HepG2 (cell line): ENCODE results near the gene PHAX. TPM values are rescaled to one million over a fixed set of nuclear protein-coding genes. Genes with fewer than 3 reads are reported as not detected.

Experiments
- ARID2 ChIP-seq: sonication (generic); formaldehyde crosslinking; IDR thresholded peaks from 2 replicates; pipeline ENCODE4 v1.8.1; 2022; ENCODE audit warnings: mild to moderate bottlenecking, missing genetic modification reagents, borderline replicate concordance
- ATAD3A ChIP-seq: sonication (generic); formaldehyde crosslinking; IDR thresholded peaks from 2 replicates; pipeline ENCODE4 v1.4.0; 2020; ENCODE audit warnings: missing genetic modification reagents
- CREB1 ChIP-seq, 2 experiments: fragments of 450-650 bp in 1 of 2; IDR thresholded peaks; 2 replicates each; pipeline ENCODE4 v1.6.1; 2016 to 2017; ENCODE audit warnings: control low read depth in 1 of 2, mild to moderate bottlenecking in 1 of 2, missing compliant biosample characterization in 1 of 2, missing genetic modification characterization in 1 of 2
- FLYWCH1 ChIP-seq: sonication (generic); formaldehyde crosslinking; IDR thresholded peaks from 2 replicates; pipeline ENCODE4 v1.8.1; 2023; ENCODE audit warnings: mild to moderate bottlenecking, missing genetic modification reagents
- ISX ChIP-seq: sonication (generic); formaldehyde crosslinking; conservative IDR thresholded peaks from 2 replicates; pipeline ENCODE4 v1.5.0; 2020; ENCODE audit warnings: missing genetic modification reagents
- KDM2A ChIP-seq: sonication (generic); formaldehyde crosslinking; IDR thresholded peaks from 2 replicates; pipeline ENCODE4 v1.4.0; 2020; ENCODE audit warnings: low read depth, missing genetic modification reagents, borderline replicate concordance
- MAZ ChIP-seq, 2 experiments: sonication (generic) in 1 of 2; formaldehyde crosslinking in 1 of 2; IDR thresholded peaks; 2 replicates each; pipeline versions ENCODE4 v1.5.0 to v1.6.1; 2012 to 2020; ENCODE audit warnings: low read depth in 2 of 2, mild to moderate bottlenecking in 2 of 2, borderline replicate concordance in 1 of 2, improper control_type of control experiment in 1 of 2, low read length in 1 of 2, missing genetic modification reagents in 1 of 2, moderate library complexity in 1 of 2
- MTA1 ChIP-seq: sonication (generic); formaldehyde crosslinking; IDR thresholded peaks from 2 replicates; pipeline ENCODE4 v1.4.0; 2020; ENCODE audit warnings: missing genetic modification reagents, mild to moderate bottlenecking, borderline replicate concordance
- PRDM15 ChIP-seq: sonication (generic); formaldehyde crosslinking; IDR thresholded peaks from 2 replicates; pipeline ENCODE4 v1.4.0; 2020; ENCODE audit warnings: missing genetic modification reagents
- PRMT3 ChIP-seq: sonication (generic); formaldehyde crosslinking; IDR thresholded peaks from 2 replicates; pipeline ENCODE4 v1.8.1; 2022; ENCODE audit warnings: low read depth, mild to moderate bottlenecking, moderate library complexity, missing genetic modification reagents, borderline replicate concordance
- SRF ChIP-seq: IDR thresholded peaks from 2 replicates; pipeline ENCODE4 v1.6.1; 2011; ENCODE audit warnings: mild to moderate bottlenecking, low read depth, low read length, moderate library complexity
- TMF1 ChIP-seq: sonication (generic); formaldehyde crosslinking; IDR thresholded peaks from 2 replicates; pipeline ENCODE4 v1.8.1; 2022; ENCODE audit warnings: low read depth, missing genetic modification reagents
- ZBTB39 ChIP-seq: sonication (generic); formaldehyde crosslinking; IDR thresholded peaks from 2 replicates; pipeline ENCODE4 v1.5.0; 2020; ENCODE audit warnings: missing genetic modification reagents
- ZNF207 ChIP-seq: fragments of 450-650 bp; IDR thresholded peaks from 2 replicates; pipeline ENCODE4 v1.6.1; 2016; ENCODE audit warnings: antibody characterized with exemption, borderline replicate concordance
- ZNF3 ChIP-seq: IDR thresholded peaks from 2 replicates; pipeline ENCODE4 v1.7.0; 2017; ENCODE audit warnings: inconsistent platforms
- ZNF460 ChIP-seq: sonication (generic); formaldehyde crosslinking; IDR thresholded peaks from 2 replicates; pipeline ENCODE4 v1.5.1; 2020; ENCODE audit warnings: missing genetic modification reagents, mild to moderate bottlenecking, borderline replicate concordance
- ZNF687 ChIP-seq: sonication (generic); formaldehyde crosslinking; IDR thresholded peaks from 2 replicates; pipeline ENCODE4 v1.5.1; 2020; ENCODE audit warnings: mild to moderate bottlenecking, missing genetic modification reagents, moderate library complexity
- ZNF746 ChIP-seq: sonication (generic); formaldehyde crosslinking; IDR thresholded peaks from 2 replicates; pipeline ENCODE4 v1.8.0; 2022; ENCODE audit warnings: mild to moderate bottlenecking, missing genetic modification reagents
- polyA plus RNA-seq, 8 experiments: library from polyadenylated mRNA; depleted of rRNA in 3 of 8; stranded (reverse) in 7 of 8; unstranded in 1 of 8; fragments of >200 nt; fragmentation: Illumina TruSeq in 4 of 8; extraction: Trizol in 4 of 8; gene quantifications; 2 replicates each; pipeline versions ENCODE4 v1.2.1 to v1.2.3, GENCODE V29; 2011 to 2016; ENCODE audit warnings: low read depth in 4 of 8, missing spikeins in 1 of 8, mixed read lengths in 1 of 8; ENCODE audit not compliant: insufficient read depth in 1 of 8
- total RNA-seq, 5 experiments: library from RNA; depleted of rRNA; stranded (reverse); fragments of >200 nt; fragmentation: Illumina TruSeq; extraction: Trizol; gene quantifications; 2 replicates each; pipeline ENCODE4 v1.2.3, GENCODE V29; 2016; ENCODE audit warnings: low read depth in 1 of 5

PHAX gene
- total and polyA plus RNA-seq, 2 of the 13 experiments (the other 11 are each of a cell fraction or from before 2014, with no cell fraction given): 20.0 to 59.7 TPM

GRCh38 chr5:126594748-126595485 is 5.8 kb upstream of the PHAX start, which contains the start of gene ALDH7A1 (continued):
- TF ChIP-seq CREB1 (IDR thresholded peaks at IDR 0.05): no peak
- peak; percentile 64; the same call in 1 of the 2 replicates for TF ChIP-seq CREB1 (CRISPR knock-in tag; IDR thresholded peaks at IDR 0.05)
- 0 out of 2 replicates have a peak, but pooled peaks have one; percentile 16 for TF ChIP-seq ISX (CRISPR knock-in tag)
- TF ChIP-seq ZNF687 (CRISPR knock-in tag): peak; percentile 93
- TF ChIP-seq MTA1 (CRISPR knock-in tag): peak; percentile 65; the same call in 1 of the 2 replicates
- peak; percentile 67; the same call in 1 of the 2 replicates for TF ChIP-seq ZNF746 (CRISPR knock-in tag)
- peak; percentile 53; the same call in 1 of the 2 replicates for TF ChIP-seq PRDM15 (CRISPR knock-in tag)
- TF ChIP-seq FLYWCH1: no peak
- TF ChIP-seq KDM2A: peak; percentile 83
- TF ChIP-seq ARID2 (CRISPR knock-in tag): 0 out of 2 replicates have a peak, but pooled peaks have one; percentile 68
- no peak for TF ChIP-seq PRMT3 (CRISPR knock-in tag)
- peak; percentile 67 for TF ChIP-seq MAZ (IDR thresholded peaks at IDR 0.05; ENCODE audit: borderline replicate concordance, low read depth, low read length)
- TF ChIP-seq MAZ (CRISPR knock-in tag; IDR thresholded peaks at IDR 0.05; ENCODE audit: low read depth): peak; percentile 60
- no peak; the same call in none of the 2 replicates for TF ChIP-seq ZNF460 (CRISPR knock-in tag)
- no peak for TF ChIP-seq SRF
- no peak for TF ChIP-seq ZBTB39
- TF ChIP-seq ATAD3A (CRISPR knock-in tag): no peak
- peak; percentile 72; the same call in 1 of the 2 replicates for TF ChIP-seq TMF1
- no peak for TF ChIP-seq ZNF207
- TF ChIP-seq ZNF3: peak; percentile 61; the same call in 1 of the 2 replicates
